Body of pancreas (tissue), 4 donors: ENCODE results near the gene MMUT.

Experiments
- CTCF ChIP-seq, 7 experiments: fragments of 450-650 bp in 4 of 7; fragments of 200-600 bp in 3 of 7; sonication (generic) in 3 of 7; IDR thresholded peaks; one replicate each; pipeline ENCODE4 v1.5.1; 2016 to 2019; ENCODE audit warnings: antibody characterized with exemption in 7 of 7
- POLR2A ChIP-seq, 3 donors: fragments of 450-650 bp; IDR thresholded peaks; one replicate each; pipeline ENCODE4 v1.6.1; 2016; ENCODE audit warnings: antibody characterized with exemption in 3 of 3, mild to moderate bottlenecking in 2 of 3

DNA sequence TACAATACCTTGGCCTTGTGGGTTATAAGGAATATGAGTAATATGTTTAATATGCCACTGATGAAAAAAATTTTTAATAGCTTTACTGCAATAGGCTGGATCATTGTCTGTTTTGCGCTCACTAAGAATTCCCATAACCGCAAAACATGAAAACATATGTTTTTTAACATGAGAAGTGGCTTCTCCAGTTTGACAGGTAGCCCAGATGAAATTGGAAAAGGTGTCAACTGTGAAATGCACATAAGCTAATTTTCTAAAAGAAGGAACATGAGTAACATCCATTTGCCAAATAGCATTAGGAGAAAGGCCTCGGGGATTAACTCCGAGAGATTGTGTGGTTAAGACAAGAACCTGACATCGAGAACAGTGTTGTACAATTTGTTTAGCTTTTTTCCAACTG, 41.6 kb upstream of the MMUT start:
- TF ChIP-seq CTCF (IDR thresholded peaks at IDR 0.05) (no peak), POLR2A (IDR thresholded peaks at IDR 0.05) (no peak)
